ENCODE measurements around the gene OSBPL5.

DNA sequence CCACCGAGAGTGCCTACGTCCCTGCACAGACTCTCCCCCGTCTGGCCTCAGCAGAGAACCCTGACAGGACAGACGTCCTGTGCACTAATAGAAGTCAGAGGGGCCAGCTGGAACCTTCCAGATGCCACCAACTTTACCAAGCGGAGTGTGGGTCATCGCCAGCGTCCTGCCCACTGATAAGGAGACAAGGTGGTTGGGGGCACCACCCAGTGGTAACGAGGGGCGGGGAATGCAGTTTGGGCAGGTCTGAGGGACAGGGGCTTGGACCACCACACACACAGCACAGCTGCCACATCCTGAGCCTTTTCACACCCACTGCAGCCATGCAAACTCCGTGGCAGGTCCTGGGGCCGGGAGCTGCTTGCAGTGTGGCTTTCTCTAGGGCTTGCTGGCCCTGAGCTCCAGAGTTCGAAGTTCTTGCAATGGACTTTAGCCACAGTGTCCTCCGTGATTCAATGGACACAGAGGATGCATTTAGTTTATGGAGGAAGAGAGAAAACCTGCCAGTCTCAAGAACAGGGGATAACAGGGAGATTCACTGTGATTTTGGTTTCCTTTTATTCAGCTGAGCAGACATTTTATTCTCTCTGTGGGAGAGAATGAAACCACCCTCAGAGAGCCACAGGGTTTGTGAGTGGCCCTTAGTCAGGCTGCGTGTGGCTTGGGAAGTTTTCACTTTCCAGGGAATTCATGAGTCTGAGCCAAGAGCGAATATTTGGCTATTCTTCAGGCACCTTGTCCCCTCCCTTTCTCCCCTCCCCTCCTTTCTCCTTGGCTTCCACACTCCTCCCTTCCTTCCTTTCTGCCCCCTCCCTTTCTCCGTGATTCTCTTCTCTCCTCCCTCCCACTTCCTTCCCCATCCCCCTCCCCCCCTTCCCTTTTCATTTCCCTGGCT, 40.4 kb upstream of the OSBPL5 start:
- TF ChIP-seq, protein P1, sequence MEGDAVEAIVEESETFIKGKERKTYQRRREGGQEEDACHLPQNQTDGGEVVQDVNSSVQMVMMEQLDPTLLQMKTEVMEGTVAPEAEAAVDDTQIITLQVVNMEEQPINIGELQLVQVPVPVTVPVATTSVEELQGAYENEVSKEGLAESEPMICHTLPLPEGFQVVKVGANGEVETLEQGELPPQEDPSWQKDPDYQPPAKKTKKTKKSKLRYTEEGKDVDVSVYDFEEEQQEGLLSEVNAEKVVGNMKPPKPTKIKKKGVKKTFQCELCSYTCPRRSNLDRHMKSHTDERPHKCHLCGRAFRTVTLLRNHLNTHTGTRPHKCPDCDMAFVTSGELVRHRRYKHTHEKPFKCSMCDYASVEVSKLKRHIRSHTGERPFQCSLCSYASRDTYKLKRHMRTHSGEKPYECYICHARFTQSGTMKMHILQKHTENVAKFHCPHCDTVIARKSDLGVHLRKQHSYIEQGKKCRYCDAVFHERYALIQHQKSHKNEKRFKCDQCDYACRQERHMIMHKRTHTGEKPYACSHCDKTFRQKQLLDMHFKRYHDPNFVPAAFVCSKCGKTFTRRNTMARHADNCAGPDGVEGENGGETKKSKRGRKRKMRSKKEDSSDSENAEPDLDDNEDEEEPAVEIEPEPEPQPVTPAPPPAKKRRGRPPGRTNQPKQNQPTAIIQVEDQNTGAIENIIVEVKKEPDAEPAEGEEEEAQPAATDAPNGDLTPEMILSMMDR (conservative IDR thresholded peaks at IDR 0.05; ENCODE audit: low read length): no peak
- no peak for TF ChIP-seq EZH2phosphoT487 (IDR thresholded peaks at IDR 0.05; ENCODE audit: borderline replicate concordance)

Data from Loucy (cell line).